Subcutaneous adipose tissue (tissue), 4 donors: ENCODE results near the gene CRIM1. TPM values are rescaled to one million over a fixed set of nuclear protein-coding genes. Genes with fewer than 3 reads are reported as not detected.

Source experiments
- total RNA-seq, 4 donors: library from RNA; depleted of rRNA; stranded (reverse); fragments of >200 nt; gene quantifications; one replicate each; pipeline ENCODE4 v1.1.0, GENCODE V29; 2016
- TF ChIP-seq, protein P1 (sequence below): fragments of 450-650 bp; IDR thresholded peaks from one replicate; pipeline ENCODE4 v1.5.1; 2016; ENCODE audit warnings: low read depth, mild to moderate bottlenecking, control low read depth, antibody characterized with exemption, moderate library complexity

Gene CRIM1
- total RNA-seq, 4 donors from 2014 or later: 153 to 269 (median 233) TPM

DNA sequence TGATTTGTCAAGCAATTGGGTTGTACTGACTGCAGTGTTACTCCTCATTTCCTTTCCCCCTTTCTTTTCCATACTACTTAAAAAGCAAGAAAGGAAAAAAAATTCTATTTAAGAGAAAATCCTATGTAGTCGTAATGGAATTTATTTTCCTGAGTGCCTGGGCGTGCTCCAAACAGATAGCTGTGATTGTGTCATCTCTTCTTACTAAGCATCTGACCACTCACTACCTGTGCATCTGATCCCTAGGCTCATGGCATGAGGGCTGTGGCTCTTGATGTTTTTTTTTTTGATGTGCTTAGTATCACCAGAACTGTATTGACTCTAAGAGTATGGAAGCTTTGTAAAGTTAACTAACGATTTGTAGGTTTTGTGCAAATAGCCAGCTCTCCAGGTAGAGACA is 19.0 kb downstream of the CRIM1 start:
- TF ChIP-seq, protein P1, sequence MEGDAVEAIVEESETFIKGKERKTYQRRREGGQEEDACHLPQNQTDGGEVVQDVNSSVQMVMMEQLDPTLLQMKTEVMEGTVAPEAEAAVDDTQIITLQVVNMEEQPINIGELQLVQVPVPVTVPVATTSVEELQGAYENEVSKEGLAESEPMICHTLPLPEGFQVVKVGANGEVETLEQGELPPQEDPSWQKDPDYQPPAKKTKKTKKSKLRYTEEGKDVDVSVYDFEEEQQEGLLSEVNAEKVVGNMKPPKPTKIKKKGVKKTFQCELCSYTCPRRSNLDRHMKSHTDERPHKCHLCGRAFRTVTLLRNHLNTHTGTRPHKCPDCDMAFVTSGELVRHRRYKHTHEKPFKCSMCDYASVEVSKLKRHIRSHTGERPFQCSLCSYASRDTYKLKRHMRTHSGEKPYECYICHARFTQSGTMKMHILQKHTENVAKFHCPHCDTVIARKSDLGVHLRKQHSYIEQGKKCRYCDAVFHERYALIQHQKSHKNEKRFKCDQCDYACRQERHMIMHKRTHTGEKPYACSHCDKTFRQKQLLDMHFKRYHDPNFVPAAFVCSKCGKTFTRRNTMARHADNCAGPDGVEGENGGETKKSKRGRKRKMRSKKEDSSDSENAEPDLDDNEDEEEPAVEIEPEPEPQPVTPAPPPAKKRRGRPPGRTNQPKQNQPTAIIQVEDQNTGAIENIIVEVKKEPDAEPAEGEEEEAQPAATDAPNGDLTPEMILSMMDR: no peak

DNA sequence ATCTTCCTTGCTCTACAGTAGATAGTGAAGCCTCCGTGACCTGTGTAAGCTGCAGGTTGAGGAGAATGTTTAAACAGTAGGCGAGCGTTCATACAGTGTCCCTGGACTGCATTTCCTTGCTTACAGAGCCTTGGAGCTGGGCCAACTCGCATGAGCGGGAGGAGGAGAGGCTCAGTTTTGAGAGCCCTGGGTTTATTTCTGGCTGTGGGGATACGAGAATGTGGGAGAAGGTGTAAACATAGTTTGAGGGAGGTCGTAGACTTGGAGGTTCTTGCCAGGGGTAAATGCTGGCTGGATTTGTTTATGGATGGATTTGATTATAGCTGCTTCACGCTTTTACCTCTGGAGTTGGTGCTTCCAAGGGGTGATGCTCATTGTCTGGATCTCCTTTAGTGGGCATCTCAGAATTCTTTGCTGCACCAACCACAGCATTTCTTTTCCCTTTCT is 20.8 kb downstream of the CRIM1 start:
- TF ChIP-seq, protein P1: no peak

DNA sequence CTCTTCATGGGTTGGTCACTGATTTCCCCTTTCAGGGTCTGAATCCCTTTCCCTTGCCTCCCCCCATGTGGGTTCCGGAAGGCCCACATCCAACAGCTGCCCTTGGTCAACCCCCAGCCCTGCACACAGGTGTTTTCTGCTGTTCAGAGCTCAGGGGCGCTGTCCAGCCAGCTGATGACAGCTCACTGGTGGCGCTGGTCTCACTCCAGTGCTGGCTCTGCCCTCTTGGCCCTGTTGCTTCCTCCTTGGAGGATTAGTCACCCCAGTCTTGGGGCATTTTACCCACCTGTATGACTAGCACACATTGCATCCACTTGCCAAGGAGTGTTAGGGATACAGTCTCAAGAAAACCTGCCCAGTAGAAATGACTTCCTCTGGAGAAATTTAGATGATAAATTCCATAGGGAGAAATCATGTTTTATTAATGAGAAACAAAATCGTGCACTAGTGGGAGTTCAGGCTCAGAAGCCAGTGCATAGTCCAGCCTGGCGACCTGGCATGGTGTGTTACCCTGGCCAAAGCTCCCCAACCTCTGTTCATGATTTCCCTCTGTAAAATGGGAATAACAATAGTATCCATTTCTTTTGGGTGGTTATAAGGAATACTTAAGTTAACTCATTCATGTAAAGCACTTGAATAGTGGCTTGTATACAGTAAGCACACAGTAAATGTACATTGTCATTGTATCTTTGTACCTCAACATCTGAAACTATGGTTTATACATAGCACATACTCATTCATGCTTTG is 21.6 kb downstream of the CRIM1 start:
- TF ChIP-seq, protein P1: no peak

DNA sequence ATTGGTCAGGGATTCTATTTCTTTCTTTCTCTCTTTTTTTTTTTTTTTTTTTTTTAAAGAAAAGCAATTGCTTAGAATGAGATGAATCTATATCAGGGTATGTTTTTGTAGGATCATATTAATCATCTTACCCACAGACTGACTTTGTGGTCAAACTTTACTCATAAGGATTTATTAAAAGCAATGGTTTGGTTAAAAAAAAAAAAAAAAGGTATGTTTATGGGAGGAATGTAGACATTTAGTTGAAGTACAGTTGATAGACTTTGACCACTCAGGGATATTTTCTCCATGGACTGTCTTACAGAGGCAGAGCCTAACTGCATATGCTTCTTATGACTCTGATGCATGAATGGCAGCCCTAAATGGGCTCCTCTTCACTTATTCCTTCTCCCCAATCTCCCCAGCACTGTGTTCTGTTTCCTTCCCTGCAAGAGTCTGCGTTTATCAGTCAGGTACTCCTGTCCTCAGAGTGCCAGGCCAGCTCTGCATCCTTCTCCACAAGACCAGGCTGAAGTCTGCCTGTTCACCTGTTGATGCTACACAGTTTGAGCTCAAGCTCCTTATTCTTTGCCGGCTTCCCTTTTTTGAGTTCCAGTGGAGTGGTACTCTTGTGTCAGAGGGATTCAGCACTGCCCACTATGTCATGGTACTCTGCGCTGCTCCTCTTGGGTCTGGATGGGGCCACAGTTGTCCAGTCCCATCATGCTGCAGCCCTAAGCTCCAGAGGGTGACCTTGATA is 24.3 kb downstream of the CRIM1 start:
- TF ChIP-seq, protein P1: no peak

DNA sequence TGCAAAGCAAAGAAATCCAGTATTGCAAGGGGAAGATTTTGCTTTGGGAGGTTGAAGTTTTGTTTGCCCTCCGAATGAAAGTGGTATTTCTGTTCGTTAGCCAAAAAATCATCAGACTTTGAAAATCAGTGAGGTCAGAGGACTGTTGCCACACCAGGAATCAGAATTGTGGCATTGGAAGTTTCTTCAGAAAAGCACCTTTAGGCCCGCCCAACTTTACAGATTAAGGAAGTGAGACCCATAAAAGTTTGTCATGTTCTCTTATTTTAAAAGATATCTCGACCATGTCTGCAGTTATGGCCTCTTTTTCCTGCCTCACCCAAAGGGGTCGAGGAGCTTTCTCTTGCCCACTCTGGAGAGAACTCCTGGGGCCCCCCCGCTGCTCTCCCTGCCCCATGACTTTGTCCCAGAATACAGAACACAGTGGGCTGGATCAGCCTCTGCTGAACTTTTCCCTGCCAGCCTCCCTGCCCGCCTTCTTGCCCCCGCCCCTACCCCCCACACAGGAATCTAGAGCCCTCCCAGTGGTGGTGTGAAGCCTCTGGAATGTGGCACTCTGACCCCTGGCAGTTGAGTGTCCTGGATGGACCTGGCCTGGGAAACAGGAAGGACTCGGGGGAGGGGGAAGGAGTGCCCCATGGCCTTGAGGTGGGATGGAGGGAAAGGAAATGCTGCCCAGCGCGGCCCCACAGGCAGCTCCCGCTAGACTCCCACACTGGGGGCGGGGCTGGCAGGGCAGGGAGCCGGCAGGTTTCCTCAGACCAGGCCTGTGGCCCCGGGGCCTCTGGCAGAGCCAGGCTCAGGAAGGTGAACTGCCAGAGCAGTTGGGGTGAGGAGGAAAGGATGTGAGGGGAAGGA is 25.3 kb downstream of the CRIM1 start:
- TF ChIP-seq, protein P1: no peak

DNA sequence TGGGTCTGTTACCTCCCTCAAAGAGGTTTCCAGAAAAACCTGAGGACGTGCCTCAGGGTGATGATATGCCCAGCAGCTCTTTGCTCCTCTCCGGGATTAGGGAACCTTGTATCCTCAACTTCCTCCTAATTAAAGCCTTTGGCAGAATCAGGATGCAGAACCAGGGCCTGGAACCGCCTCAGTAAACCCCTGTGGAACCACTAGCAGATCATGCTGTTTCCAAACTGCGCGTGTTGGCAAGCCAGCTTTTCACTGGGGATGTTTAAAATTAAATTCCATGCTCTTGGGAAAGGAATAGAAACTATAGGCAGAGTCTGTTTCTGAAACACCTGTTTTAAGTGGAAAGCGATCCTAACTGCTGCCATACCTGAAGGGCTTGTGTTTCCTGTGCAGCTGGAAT is 26.4 kb downstream of the CRIM1 start:
- TF ChIP-seq, protein P1: no peak
